Keratinocyte (primary cell): Measurements from ENCODE around the gene PTPRN2. TPM values are rescaled to one million over a fixed set of nuclear protein-coding genes. Genes with fewer than 3 reads are reported as not detected.

ENCODE experiments used
- DNase-seq: peaks from one replicate; pipeline ENCODE4 v3.0.0-alpha.2; 2011; ENCODE audit warnings: low read depth, missing footprints, low spot score
- FAIRE-seq: peaks from 2 replicates; lab custom pipeline; 2011; peaks lifted over from hg19 to GRCh38; lab: Jason Lieb, UNC
- H2AFZ ChIP-seq: 2 replicates; pipeline ENCODE4 v1.6.0; 2012; ENCODE audit warnings: low read length, control low read depth, inconsistent platforms; ENCODE audit not compliant: control insufficient read depth
- H3K27ac ChIP-seq: 2 replicates; pipeline ENCODE4 v1.5.1; 2011; ENCODE audit warnings: low read length; ENCODE audit not compliant: control insufficient read depth, insufficient read depth
- H3K27me3 ChIP-seq: 3 replicates; pipeline ENCODE4 v1.6.0; 2011; ENCODE audit warnings: low read length; ENCODE audit not compliant: control insufficient read depth, insufficient read depth; ENCODE audit errors: extremely low read depth
- H3K36me3 ChIP-seq, 2 experiments: 2 replicates in 1 of 2; 3 replicates in 1 of 2; pipeline ENCODE4 v1.5.1; 2011; ENCODE audit warnings: low read length in 2 of 2, mild to moderate bottlenecking in 1 of 2; ENCODE audit not compliant: control insufficient read depth in 2 of 2, insufficient read depth in 2 of 2; ENCODE audit errors: extremely low read depth in 1 of 2
- H3K4me1 ChIP-seq: 3 replicates; pipeline ENCODE4 v1.5.1; 2011; ENCODE audit warnings: low read length; ENCODE audit not compliant: control insufficient read depth, insufficient read depth; ENCODE audit errors: extremely low read depth
- H3K4me2 ChIP-seq: 3 replicates; pipeline ENCODE4 v1.6.0; 2011; ENCODE audit warnings: low read depth, low read length; ENCODE audit not compliant: control insufficient read depth, insufficient read depth; ENCODE audit errors: extremely low read depth
- H3K4me3 ChIP-seq, 3 experiments: fragments of 200-600 bp in 1 of 3; sonication (generic) in 1 of 3; 2 replicates in 2 of 3; 3 replicates in 1 of 3; pipeline ENCODE4 v1.5.1; 2011 to 2016; ENCODE audit warnings: low read length in 3 of 3, mild to moderate bottlenecking in 3 of 3, control low read depth in 2 of 3, inconsistent platforms in 1 of 3, low read depth in 1 of 3, mixed read lengths in 1 of 3, mixed run types in 1 of 3, moderate library complexity in 1 of 3; ENCODE audit not compliant: control insufficient read depth in 2 of 3, insufficient read depth in 2 of 3; ENCODE audit errors: extremely low read depth in 1 of 3
- H3K79me2 ChIP-seq: 2 replicates; pipeline ENCODE4 v1.6.0; 2012; ENCODE audit warnings: low read length; ENCODE audit not compliant: control insufficient read depth, insufficient read depth
- H3K9ac ChIP-seq: 3 replicates; pipeline ENCODE4 v1.6.0; 2011; ENCODE audit warnings: low read length; ENCODE audit not compliant: control insufficient read depth, insufficient read depth; ENCODE audit errors: extremely low read depth
- H3K9me1 ChIP-seq: 3 replicates; pipeline ENCODE4 v1.6.0; 2011; ENCODE audit warnings: low read length; ENCODE audit not compliant: control insufficient read depth, insufficient read depth; ENCODE audit errors: extremely low read depth
- H3K9me3 ChIP-seq: 2 replicates; pipeline ENCODE4 v1.5.1; 2012; ENCODE audit warnings: low read depth, low read length; ENCODE audit not compliant: control insufficient read depth
- H4K20me1 ChIP-seq: 3 replicates; pipeline ENCODE4 v1.6.0; 2011; ENCODE audit warnings: low read length; ENCODE audit not compliant: control insufficient read depth, insufficient read depth; ENCODE audit errors: extremely low read depth
- CTCF ChIP-seq, 3 experiments: IDR thresholded peaks in 1 of 3; conservative IDR thresholded peaks in 1 of 3; optimal IDR thresholded peaks in 1 of 3; 2 replicates in 2 of 3; 3 replicates in 1 of 3; pipeline versions ENCODE3 to v1.5.1; 2011; ENCODE audit warnings: low read length in 3 of 3, mild to moderate bottlenecking in 3 of 3, moderate library complexity in 2 of 3, control low read depth in 1 of 3, inconsistent platforms in 1 of 3; ENCODE audit not compliant: insufficient read depth in 2 of 3; ENCODE audit errors: extremely low read depth in 1 of 3
- EZH2 ChIP-seq: IDR thresholded peaks from one replicate; pipeline ENCODE4 v1.6.1; 2012; ENCODE audit warnings: inconsistent platforms, mild to moderate bottlenecking, low read length, moderate library complexity
- dilution Hi-C: fragments of 300-500 bp; cut with MboI; formaldehyde crosslinking; loops from one replicate; pipeline ENCODE4 v1.7.0; 2020; ENCODE audit warnings: low sequenced_read_pairs; ENCODE audit not compliant: extremely low pct_ligation_motif_present
- polyA plus RNA-seq, 5 experiments: library from polyadenylated mRNA; depleted of rRNA in 3 of 5; stranded (reverse) in 3 of 5; stranded (forward) in 1 of 5; unstranded in 1 of 5; fragments of >200 nt; gene quantifications; 1 replicate in 1 of 5; 2 replicates in 3 of 5; 3 replicates in 1 of 5; pipeline versions ENCODE4 v1.2.1 to v1.2.3, GENCODE V29; 2011 to 2012; ENCODE audit warnings: missing spikeins in 2 of 5, low read depth in 1 of 5, low replicate concordance in 1 of 5

PTPRN2 gene
- polyA plus RNA-seq, 1 donor (not counting 4 experiments of a cell fraction or from before 2014, with no cell fraction given) = not detected

GRCh38 chr7:157837561-157837960 lies 750.1 kb downstream of the PTPRN2 start:
- FAIRE-seq = no peak
- no peak for TF ChIP-seq CTCF (optimal IDR thresholded peaks at IDR 0.05 in 1 of 3, IDR thresholded peaks at IDR 0.05 in 1 of 3, conservative IDR thresholded peaks at IDR 0.05 in 1 of 3; ENCODE audit: extremely low read depth in 1 of 3, insufficient read depth in 2 of 3, low read length in 3 of 3)
- TF ChIP-seq EZH2 = no peak

GRCh38 chr7:157837047-157837446 lies 750.6 kb downstream of the PTPRN2 start:
- no peaks in the 10 kb centered on the region for H3K79me2 ChIP-seq
- H2AFZ ChIP-seq = no peak overlapping the region

More at GRCh38 chr7:157837561-157837960, 750.1 kb downstream of the PTPRN2 start:
- Histone ChIP-seq H2AFZ (no peak overlapping the region), H3K4me1 (no peaks in the 10 kb centered on the region), H4K20me1 (no peaks in the 10 kb centered on the region), H3K27me3 (no peaks in the 10 kb centered on the region), H3K9me1 (no peaks in the 10 kb centered on the region), H3K4me2 (no peak overlapping the region), H3K4me3 (no peak overlapping the region), H3K27ac (no peak overlapping the region), H3K36me3 (no peaks in the 10 kb centered on the region), H3K9ac (no peak overlapping the region), H3K79me2 (no peaks in the 10 kb centered on the region), H3K9me3 (peaks cover 23% of the 10 kb centered on the region)
- dilution Hi-C loops = no loop called here
- no peak for DNase-seq

More at GRCh38 chr7:157837047-157837446, 750.6 kb downstream of the PTPRN2 start:
- TF ChIP-seq EZH2 (no peak), CTCF (optimal IDR thresholded peaks at IDR 0.05 in 1 of 3, IDR thresholded peaks at IDR 0.05 in 1 of 3, conservative IDR thresholded peaks at IDR 0.05 in 1 of 3; ENCODE audit: extremely low read depth in 1 of 3, insufficient read depth in 2 of 3, low read length in 3 of 3) (no peak)
- no peak overlapping the region for H3K4me2 ChIP-seq
- H4K20me1 ChIP-seq = no peaks in the 10 kb centered on the region
- H3K9me3 ChIP-seq = peaks cover 23% of the 10 kb centered on the region
- no peak overlapping the region for H3K9ac ChIP-seq
- no peak overlapping the region for H3K4me3 ChIP-seq
- H3K9me1 ChIP-seq = no peaks in the 10 kb centered on the region
- H3K27ac ChIP-seq = no peak overlapping the region
- dilution Hi-C loops = no loop called here
- no peaks in the 10 kb centered on the region for H3K36me3 ChIP-seq
- H3K4me1 ChIP-seq = no peaks in the 10 kb centered on the region
- no peaks in the 10 kb centered on the region for H3K27me3 ChIP-seq
- DNase-seq (no peak), FAIRE-seq (no peak)
